Body of pancreas (tissue), 4 donors: ENCODE results near the gene HYAL2.

Experiments
- POLR2A ChIP-seq, 3 donors: fragments of 450-650 bp; IDR thresholded peaks; one replicate each; pipeline ENCODE4 v1.6.1; 2016; ENCODE audit warnings: antibody characterized with exemption in 3 of 3, mild to moderate bottlenecking in 2 of 3
- TF ChIP-seq, protein P1 (sequence below), 7 experiments: fragments of 450-650 bp in 4 of 7; fragments of 200-600 bp in 3 of 7; sonication (generic) in 3 of 7; IDR thresholded peaks; one replicate each; pipeline ENCODE4 v1.5.1; 2016 to 2019; ENCODE audit warnings: antibody characterized with exemption in 7 of 7

- TF ChIP-seq, protein P1, sequence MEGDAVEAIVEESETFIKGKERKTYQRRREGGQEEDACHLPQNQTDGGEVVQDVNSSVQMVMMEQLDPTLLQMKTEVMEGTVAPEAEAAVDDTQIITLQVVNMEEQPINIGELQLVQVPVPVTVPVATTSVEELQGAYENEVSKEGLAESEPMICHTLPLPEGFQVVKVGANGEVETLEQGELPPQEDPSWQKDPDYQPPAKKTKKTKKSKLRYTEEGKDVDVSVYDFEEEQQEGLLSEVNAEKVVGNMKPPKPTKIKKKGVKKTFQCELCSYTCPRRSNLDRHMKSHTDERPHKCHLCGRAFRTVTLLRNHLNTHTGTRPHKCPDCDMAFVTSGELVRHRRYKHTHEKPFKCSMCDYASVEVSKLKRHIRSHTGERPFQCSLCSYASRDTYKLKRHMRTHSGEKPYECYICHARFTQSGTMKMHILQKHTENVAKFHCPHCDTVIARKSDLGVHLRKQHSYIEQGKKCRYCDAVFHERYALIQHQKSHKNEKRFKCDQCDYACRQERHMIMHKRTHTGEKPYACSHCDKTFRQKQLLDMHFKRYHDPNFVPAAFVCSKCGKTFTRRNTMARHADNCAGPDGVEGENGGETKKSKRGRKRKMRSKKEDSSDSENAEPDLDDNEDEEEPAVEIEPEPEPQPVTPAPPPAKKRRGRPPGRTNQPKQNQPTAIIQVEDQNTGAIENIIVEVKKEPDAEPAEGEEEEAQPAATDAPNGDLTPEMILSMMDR (IDR thresholded peaks at IDR 0.05), result no peak
- TF ChIP-seq POLR2A (IDR thresholded peaks at IDR 0.05), result no peak
These were observed 42.1 kb upstream of the HYAL2 start for GRCh38 chr3:50364573-50365079.
